NCI-H226 (cell line): ENCODE data around the gene ASS1.

Experiments
- DNase-seq: peaks from one replicate; pipeline ENCODE4 v3.0.0-alpha.2; 2015

The ASS1 gene

GRCh38 chr9:130458027-130458803 lies 13.5 kb downstream of the ASS1 start:
- no peak for DNase-seq

- DNase-seq, result no peak
Measured at GRCh38 chr9:130458804-130459067, 14.0 kb downstream of the ASS1 start.

- no peak for DNase-seq
Measured at GRCh38 chr9:130459151-130459550, 14.4 kb downstream of the ASS1 start.

GRCh38 chr9:130459941-130460669 lies 15.3 kb downstream of the ASS1 start:
- DNase-seq, result no peak

- no peak for DNase-seq
Measured at GRCh38 chr9:130461218-130461630, 16.5 kb downstream of the ASS1 start.

- no peak for DNase-seq
Measured at GRCh38 chr9:130461731-130462130, 17.0 kb downstream of the ASS1 start.

GRCh38 chr9:130462685-130463540 lies 18.2 kb downstream of the ASS1 start:
- no peak for DNase-seq

- no peak for DNase-seq
Measured at GRCh38 chr9:130463763-130464745, 19.3 kb downstream of the ASS1 start.

- no peak for DNase-seq
Measured at GRCh38 chr9:130465383-130466096, 20.8 kb downstream of the ASS1 start.

GRCh38 chr9:130466537-130467217 lies 21.9 kb downstream of the ASS1 start:
- DNase-seq, result no peak

GRCh38 chr9:130467316-130467715 lies 22.6 kb downstream of the ASS1 start:
- DNase-seq, result no peak

GRCh38 chr9:130468566-130468965 lies 23.8 kb downstream of the ASS1 start:
- DNase-seq, result no peak

- no peak for DNase-seq
Measured at GRCh38 chr9:130470269-130470668, 25.5 kb downstream of the ASS1 start.

- no peak for DNase-seq
Measured at GRCh38 chr9:130470950-130471349, 26.2 kb downstream of the ASS1 start.

GRCh38 chr9:130471411-130472183 lies 26.8 kb downstream of the ASS1 start:
- DNase-seq, result no peak

- no peak for DNase-seq
Measured at GRCh38 chr9:130472184-130472705, 27.5 kb downstream of the ASS1 start.

- no peak for DNase-seq
Measured at GRCh38 chr9:130473009-130473408, 28.2 kb downstream of the ASS1 start.

- DNase-seq, result no peak
Measured at GRCh38 chr9:130473566-130473965, 28.8 kb downstream of the ASS1 start.

GRCh38 chr9:130474106-130474505 lies 29.3 kb downstream of the ASS1 start:
- DNase-seq, result no peak

GRCh38 chr9:130476151-130476730 lies 31.5 kb downstream of the ASS1 start:
- no peak for DNase-seq
